GM10248 (cell line): Measurements from ENCODE around the gene MRPL14.

ENCODE experiments used
- CTCF ChIA-PET: fragments of 300-600 bp; sonication (Branson Sonifier 250); formaldehyde crosslinking; extraction: SDS; loops from one replicate; lab custom pipeline; 2021; ENCODE audit warnings: antibody characterized with exemption; lab: Yijun Ruan, JAX
- POLR2A ChIA-PET: fragments of 350-650 bp; sonication (Branson Sonifier 250); formaldehyde crosslinking; extraction: SDS; loops from one replicate; lab custom pipeline; 2020; ENCODE audit warnings: antibody characterized with exemption; lab: Yijun Ruan, JAX
- DNase-seq: peaks from one replicate; pipeline ENCODE4 v3.0.0; 2012; ENCODE audit errors: extremely low spot score
- TF ChIP-seq, protein P1 (sequence below): IDR thresholded peaks from 2 replicates; pipeline ENCODE4 v1.5.1; 2012; ENCODE audit warnings: mild to moderate bottlenecking, low read depth; ENCODE audit errors: extremely low read depth, missing control alignments, control extremely low read depth

MRPL14 gene

DNA sequence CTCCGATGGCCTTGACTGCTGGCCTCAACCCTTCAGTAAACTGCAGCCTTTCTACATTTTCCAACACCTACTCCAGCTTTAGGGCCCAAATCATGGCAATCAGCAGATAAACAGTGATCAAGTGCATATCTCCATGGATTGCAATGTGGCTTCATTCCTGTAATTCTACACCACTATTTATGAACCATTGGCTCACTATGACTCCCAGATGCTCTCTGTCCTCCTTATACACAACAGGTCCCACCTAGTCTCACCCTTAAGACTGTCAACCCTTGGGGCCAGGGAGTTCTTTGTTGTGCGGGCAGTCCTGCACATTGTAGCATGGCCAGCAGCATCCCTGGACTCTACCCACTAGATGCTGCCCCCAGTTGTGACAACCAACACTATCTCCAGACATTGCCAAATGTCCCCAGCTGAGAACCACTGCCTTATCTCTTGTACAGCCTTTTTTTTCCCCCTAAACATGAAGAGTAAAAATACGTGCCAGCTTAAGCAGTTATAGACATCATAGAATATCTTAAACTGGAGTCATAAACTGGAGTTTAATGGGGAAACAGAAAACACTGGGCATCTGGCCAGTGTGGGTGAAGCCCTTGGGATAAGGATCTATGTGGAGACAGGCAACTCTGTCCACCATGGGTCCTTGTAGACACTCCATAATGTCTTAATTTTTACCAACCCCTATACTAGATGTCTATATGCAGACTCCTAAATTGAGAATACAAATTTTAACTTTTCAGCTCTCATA lies 21.1 kb downstream of the MRPL14 start:
- no peak for DNase-seq
- ChIA-PET POLR2A (no interaction called here), CTCF (interaction anchor here (1.2 to 15.0 kb wide), 3 partner anchors 8 to 199 kb away, joined by 3 to 110 read pairs (median 4); no protein-coding TSS in a partner anchor)
- TF ChIP-seq, protein P1, sequence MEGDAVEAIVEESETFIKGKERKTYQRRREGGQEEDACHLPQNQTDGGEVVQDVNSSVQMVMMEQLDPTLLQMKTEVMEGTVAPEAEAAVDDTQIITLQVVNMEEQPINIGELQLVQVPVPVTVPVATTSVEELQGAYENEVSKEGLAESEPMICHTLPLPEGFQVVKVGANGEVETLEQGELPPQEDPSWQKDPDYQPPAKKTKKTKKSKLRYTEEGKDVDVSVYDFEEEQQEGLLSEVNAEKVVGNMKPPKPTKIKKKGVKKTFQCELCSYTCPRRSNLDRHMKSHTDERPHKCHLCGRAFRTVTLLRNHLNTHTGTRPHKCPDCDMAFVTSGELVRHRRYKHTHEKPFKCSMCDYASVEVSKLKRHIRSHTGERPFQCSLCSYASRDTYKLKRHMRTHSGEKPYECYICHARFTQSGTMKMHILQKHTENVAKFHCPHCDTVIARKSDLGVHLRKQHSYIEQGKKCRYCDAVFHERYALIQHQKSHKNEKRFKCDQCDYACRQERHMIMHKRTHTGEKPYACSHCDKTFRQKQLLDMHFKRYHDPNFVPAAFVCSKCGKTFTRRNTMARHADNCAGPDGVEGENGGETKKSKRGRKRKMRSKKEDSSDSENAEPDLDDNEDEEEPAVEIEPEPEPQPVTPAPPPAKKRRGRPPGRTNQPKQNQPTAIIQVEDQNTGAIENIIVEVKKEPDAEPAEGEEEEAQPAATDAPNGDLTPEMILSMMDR: no peak

DNA sequence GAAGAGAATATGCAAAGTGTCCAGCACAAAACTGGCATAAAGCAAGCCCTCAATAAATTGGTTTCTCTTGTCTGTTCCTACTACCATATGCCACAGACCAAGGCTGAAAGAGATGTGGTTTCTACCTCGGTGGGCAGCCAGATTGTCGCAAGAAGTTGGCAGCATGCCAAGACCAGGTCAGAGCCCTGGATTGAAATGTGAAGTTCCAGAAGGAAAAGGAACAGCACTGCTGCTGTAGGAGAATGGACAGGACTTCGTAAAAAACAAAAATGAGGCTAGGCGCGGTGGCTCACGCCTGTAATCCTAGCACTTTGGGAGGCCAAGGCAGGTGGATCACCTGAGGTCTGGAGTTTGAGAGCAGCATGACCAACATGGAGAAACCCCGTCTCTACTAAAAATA lies 22.1 kb downstream of the MRPL14 start:
- no peak for DNase-seq
- CTCF ChIA-PET: interaction anchor here (15.0 kb wide), 1 partner anchor 7 kb away, joined by 110 read pairs; no protein-coding TSS in a partner anchor
- POLR2A ChIA-PET: no interaction called here
- TF ChIP-seq, protein P1: no peak

DNA sequence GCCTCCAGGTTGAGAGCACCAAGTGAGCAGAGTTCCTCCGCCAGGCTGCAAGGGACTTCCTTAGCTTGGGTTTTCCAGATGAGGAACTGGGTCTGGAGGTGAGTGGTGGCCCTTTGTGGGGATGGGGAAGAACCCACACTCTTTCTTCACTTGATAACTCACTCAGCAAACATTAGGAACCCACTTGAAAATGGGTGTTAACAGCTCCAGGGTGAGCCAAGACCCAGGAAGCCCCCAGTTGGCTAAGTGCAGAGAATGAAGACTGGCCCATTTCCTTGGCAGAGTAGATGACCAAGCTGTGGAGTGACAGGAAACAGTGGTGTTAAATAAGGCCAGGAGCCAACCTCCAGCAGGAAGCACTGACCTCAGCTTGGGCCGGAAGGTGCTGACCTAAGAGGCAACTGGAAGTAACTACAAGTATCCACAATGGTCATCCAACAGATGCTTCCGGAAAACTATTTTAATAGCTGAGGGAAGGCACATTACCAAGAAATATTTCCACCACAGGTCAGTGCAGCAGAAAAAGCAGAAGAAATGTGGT lies 22.7 kb downstream of the MRPL14 start:
- POLR2A ChIA-PET: no interaction called here
- TF ChIP-seq, protein P1: no peak
- CTCF ChIA-PET: interaction anchor here (15.0 kb wide), 1 partner anchor 7 kb away, joined by 110 read pairs; no protein-coding TSS in a partner anchor
- DNase-seq: no peak

DNA sequence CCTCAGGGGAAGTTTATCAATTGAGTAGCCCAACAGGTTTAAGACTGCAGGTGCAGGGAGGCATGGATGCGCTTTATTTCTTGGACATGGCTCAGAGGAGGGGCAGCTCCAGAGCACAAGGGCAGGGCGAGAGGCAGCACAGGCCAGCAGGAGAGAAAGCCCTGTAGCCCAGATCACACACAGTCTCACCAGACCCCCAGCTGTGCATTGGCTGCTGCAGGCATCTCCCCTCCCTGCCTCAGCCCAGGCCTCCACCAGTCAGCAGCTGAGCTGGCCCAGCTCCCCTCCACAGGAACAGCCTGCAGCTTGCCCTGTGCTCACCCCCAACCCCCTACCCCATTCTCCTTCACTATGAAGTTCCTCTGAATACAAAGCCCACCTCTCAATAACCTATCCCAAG lies 24.7 kb downstream of the MRPL14 start:
- ChIA-PET CTCF (interaction anchor here (0.9 to 1.4 kb wide), 4 partner anchors 10 to 71 kb away, joined by 3 to 4 read pairs (median 3); no protein-coding TSS in a partner anchor), POLR2A (interaction anchor here (0.8 kb wide), 1 partner anchor 145 kb away, joined by 3 read pairs; the partner anchor contains the start of gene HSP90AB1)
- TF ChIP-seq, protein P1: no peak
- DNase-seq: no peak

DNA sequence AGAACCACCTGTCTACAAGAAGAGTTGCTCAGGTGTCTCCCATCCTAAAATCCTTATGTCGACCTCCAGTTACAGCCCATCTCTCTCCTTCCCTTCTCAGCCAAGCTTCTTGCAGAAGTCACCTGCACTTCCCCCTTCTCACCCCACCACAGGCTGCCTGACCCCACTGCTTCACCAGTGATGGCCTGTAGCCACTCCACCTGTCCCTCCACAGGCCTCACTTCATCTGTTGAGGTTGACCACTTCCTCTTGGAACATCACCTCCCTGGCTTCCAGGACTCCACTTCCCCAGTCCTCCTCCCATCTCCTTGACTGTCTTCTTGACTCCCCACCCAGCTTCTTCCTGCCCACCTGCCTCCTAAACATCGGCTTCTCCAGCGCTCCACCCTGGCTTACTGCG lies 25.4 kb downstream of the MRPL14 start:
- TF ChIP-seq, protein P1: no peak
- ChIA-PET POLR2A (interaction anchor here (0.8 kb wide), 1 partner anchor 145 kb away, joined by 3 read pairs; the partner anchor contains the start of gene HSP90AB1), CTCF (interaction anchor here (7.2 kb wide), 1 partner anchor 10 kb away, joined by 110 read pairs; no protein-coding TSS in a partner anchor)
- DNase-seq: no peak

DNA sequence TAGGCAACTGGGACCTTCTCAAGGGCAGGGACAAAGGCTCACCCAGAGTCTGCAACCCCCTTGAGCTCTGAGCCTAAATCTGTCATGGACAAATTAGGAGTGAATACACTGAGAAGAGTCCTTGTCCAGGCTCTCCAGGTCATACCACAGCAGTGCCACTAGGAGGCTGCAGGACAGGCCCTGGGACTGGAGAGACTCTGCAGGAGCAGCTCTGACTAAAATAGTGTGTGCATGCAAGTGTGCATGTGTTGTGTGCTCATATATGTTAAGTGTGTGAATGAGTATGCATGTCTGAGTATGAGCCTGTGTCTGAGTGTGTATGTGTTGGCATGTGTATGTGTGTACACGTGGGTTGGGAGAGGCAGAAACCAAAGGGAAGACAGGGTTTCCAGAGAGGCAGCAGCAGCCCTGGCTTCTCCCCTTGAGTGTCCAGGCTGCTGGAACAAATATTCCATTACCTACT lies 27.1 kb downstream of the MRPL14 start:
- TF ChIP-seq, protein P1: peak; percentile 27
- no peak for DNase-seq
- CTCF ChIA-PET: interaction anchor here (0.9 to 7.2 kb wide), 15 partner anchors 10 to 314 kb away, joined by 3 to 110 read pairs (median 3); no protein-coding TSS in a partner anchor
- POLR2A ChIA-PET: interaction anchor here (1.9 kb wide), 1 partner anchor 146 kb away, joined by 6 read pairs; the partner anchor contains the start of gene HSP90AB1
